Endothelial cell of umbilical vein (primary cell): ENCODE data around the gene FLT1. TPM values are rescaled to one million over a fixed set of nuclear protein-coding genes. Genes with fewer than 3 reads are reported as not detected.

ENCODE experiments used
- BruUV-seq: library from RNA; stranded (reverse); fragments of 400-500 nt; replicated peaks from 2 replicates; lab custom pipeline; 2021; lab: Mats Ljungman, UMichigan
- CTCF ChIA-PET: fragments of 300-600, 350-600 bp; sonication (Branson Sonifier 250); formaldehyde crosslinking; loops from one replicate; lab custom pipeline; 2021; ENCODE audit warnings: antibody characterized with exemption, inconsistent platforms; lab: Charles Lee
- POLR2A ChIA-PET: fragments of 300-600, 350-600 bp; sonication (Branson Sonifier 250); formaldehyde crosslinking; loops from one replicate; lab custom pipeline; 2021; ENCODE audit warnings: antibody characterized with exemption, inconsistent platforms; lab: Charles Lee
- DNase-seq: peaks from one replicate; pipeline ENCODE4 v3.0.0-alpha.2; 2011; ENCODE audit warnings: low read depth, low spot score
- FAIRE-seq: peaks from 2 replicates; lab custom pipeline; 2011; peaks lifted over from hg19 to GRCh38; lab: Jason Lieb, UNC
- H2AFZ ChIP-seq: 2 replicates; pipeline ENCODE4 v1.6.0; 2012; ENCODE audit warnings: low read depth, low read length, control low read depth, inconsistent platforms
- H3K27ac ChIP-seq: 2 replicates; pipeline ENCODE4 v1.5.1; 2011; ENCODE audit warnings: low read depth, mild to moderate bottlenecking, control low read depth, low read length, moderate library complexity; ENCODE audit not compliant: insufficient read depth
- H3K27me3 ChIP-seq, 2 experiments: 2 replicates each; pipeline versions ENCODE4 v1.6.0 to v1.6.1; 2011; ENCODE audit warnings: low read length in 2 of 2, mixed read lengths in 1 of 2; ENCODE audit not compliant: control insufficient read depth in 2 of 2, insufficient read depth in 2 of 2
- H3K36me3 ChIP-seq, 2 experiments: 2 replicates in 1 of 2; 3 replicates in 1 of 2; pipeline ENCODE4 v1.5.1; 2011; ENCODE audit warnings: low read length in 2 of 2, mild to moderate bottlenecking in 1 of 2, moderate library complexity in 1 of 2; ENCODE audit not compliant: control insufficient read depth in 2 of 2, insufficient read depth in 2 of 2; ENCODE audit errors: extremely low read depth in 1 of 2
- H3K4me1 ChIP-seq: 3 replicates; pipeline ENCODE4 v1.5.1; 2011; ENCODE audit warnings: mild to moderate bottlenecking, low read length; ENCODE audit not compliant: control insufficient read depth, insufficient read depth; ENCODE audit errors: extremely low read depth
- H3K4me2 ChIP-seq: 2 replicates; pipeline ENCODE4 v1.6.1; 2011; ENCODE audit warnings: low read length, control low read depth, mixed read lengths; ENCODE audit not compliant: insufficient read depth
- H3K4me3 ChIP-seq, 3 experiments: fragments of 200-600 bp in 1 of 3; sonication (generic), shearing (Covaris generic) in 1 of 3; replicated peaks in 1 of 3; 2 replicates each; pipeline ENCODE4 v1.5.1; 2011 to 2016; ENCODE audit warnings: control low read depth in 3 of 3, low read length in 3 of 3, mild to moderate bottlenecking in 2 of 3, inconsistent platforms in 1 of 3, low read depth in 1 of 3, moderate library complexity in 1 of 3; ENCODE audit not compliant: insufficient read depth in 1 of 3
- H3K79me2 ChIP-seq: 2 replicates; pipeline ENCODE4 v1.6.0; 2012; ENCODE audit warnings: low read length, inconsistent platforms; ENCODE audit not compliant: control insufficient read depth, insufficient read depth
- H3K9ac ChIP-seq: replicated peaks from 2 replicates; pipeline ENCODE3; 2011; ENCODE audit warnings: low read length, control low read depth; ENCODE audit not compliant: insufficient read depth; ENCODE audit errors: extremely low read depth
- H3K9me1 ChIP-seq: replicated peaks from 3 replicates; pipeline ENCODE4 v1.6.0; 2011; ENCODE audit warnings: mild to moderate bottlenecking, low read length; ENCODE audit not compliant: control insufficient read depth, insufficient read depth; ENCODE audit errors: extremely low read depth
- H3K9me3 ChIP-seq: replicated peaks from 2 replicates; pipeline ENCODE4 v1.5.1; 2012; ENCODE audit warnings: low read length, inconsistent platforms; ENCODE audit not compliant: control insufficient read depth, insufficient read depth
- H4K20me1 ChIP-seq: replicated peaks from 2 replicates; pipeline ENCODE3; 2011; ENCODE audit warnings: mild to moderate bottlenecking, low read length; ENCODE audit not compliant: control insufficient read depth, insufficient read depth; ENCODE audit errors: extremely low read depth
- CTCF ChIP-seq, 2 donors: IDR thresholded peaks; 1 replicate in 1 of 2; 2 replicates in 1 of 2; pipeline ENCODE4 v1.5.1; 2011; ENCODE audit warnings: low read length in 2 of 2, mild to moderate bottlenecking in 2 of 2, moderate library complexity in 2 of 2, control low read depth in 1 of 2, inconsistent platforms in 1 of 2, low read depth in 1 of 2; ENCODE audit not compliant: insufficient read depth in 1 of 2; ENCODE audit errors: extremely low read depth in 1 of 2
- FOS ChIP-seq: IDR thresholded peaks from 2 replicates; pipeline ENCODE4 v1.6.1; 2011; ENCODE audit warnings: mild to moderate bottlenecking, low read length, moderate library complexity, borderline replicate concordance; ENCODE audit not compliant: insufficient read depth
- GATA2 ChIP-seq: IDR thresholded peaks from 2 replicates; pipeline ENCODE4 v1.7.0; 2011; ENCODE audit warnings: low read depth, mild to moderate bottlenecking, moderate library complexity, mixed read lengths, low read length; ENCODE audit not compliant: insufficient read length, insufficient read depth
- dilution Hi-C: fragments of 300-500 bp; cut with MboI; formaldehyde crosslinking; loops from one replicate; pipeline ENCODE4 v1.15.0; 2019; ENCODE audit warnings: low sequenced_read_pairs; ENCODE audit not compliant: extremely low pct_ligation_motif_present
- intact Hi-C: fragments of 100-400 bp; cut with micrococcal nuclease; formaldehyde crosslinking; loops from one replicate; pipeline ENCODE4 v1.10.0; 2022
- polyA plus RNA-seq, 4 experiments: library from polyadenylated mRNA; depleted of rRNA in 3 of 4; stranded (reverse) in 3 of 4; unstranded in 1 of 4; fragments of >200 nt; gene quantifications; 2 replicates each; pipeline versions ENCODE4 v1.2.1 to v1.2.3, GENCODE V29; 2011 to 2012; ENCODE audit warnings: missing spikeins in 1 of 4
- total RNA-seq: library from RNA; stranded (reverse); gene quantifications from 2 replicates; pipeline ENCODE4 v1.2.3, GENCODE V29; 2021

Gene FLT1
- total and polyA plus RNA-seq, 2 donors (not counting 3 experiments of a cell fraction or from before 2014, with no cell fraction given) = 16.0 to 104 TPM

- peak; percentile 65 for DNase-seq
- ChIA-PET POLR2A (no interaction called here), CTCF (interaction anchor here (1.3 to 1.4 kb wide), 2 partner anchors 8 to 15 kb away, joined by 4 read pairs; no protein-coding TSS in a partner anchor)
These were observed 54.0 kb downstream of the FLT1 start for GRCh38 chr13:28440774-28441504.

More at GRCh38 chr13:28440774-28441504, 54.0 kb downstream of the FLT1 start:
- no peaks in the 10 kb centered on the region for H4K20me1 ChIP-seq
- H2AFZ ChIP-seq = no peak overlapping the region
- dilution Hi-C loops = no loop called here
- H3K9ac ChIP-seq = no peak overlapping the region
- peak; percentile 76 for FAIRE-seq
- H3K79me2 ChIP-seq = peaks cover 27% of the 10 kb centered on the region
- H3K36me3 ChIP-seq = peaks cover 2 to 15% of the 10 kb centered on the region in 2 experiments
- TF ChIP-seq FOS = peak; percentile 27
- no peak for TF ChIP-seq CTCF (IDR thresholded peaks at IDR 0.05; ENCODE audit: extremely low read depth in 1 of 2, insufficient read depth in 1 of 2, low read depth in 1 of 2, low read length in 2 of 2)
- TF ChIP-seq GATA2 = peak; percentile 81
- no peaks in the 10 kb centered on the region for H3K27me3 ChIP-seq
- BruUV-seq = no TSS peak
- no peak overlapping the region for H3K4me2 ChIP-seq
- H3K9me1 ChIP-seq = no peaks in the 10 kb centered on the region
- intact Hi-C loops = loop anchor here (1.0 to 2.0 kb wide), 2 partner anchors 11 to 50 kb away; no protein-coding TSS in a partner anchor
- no peak overlapping the region for H3K4me3 ChIP-seq
- H3K27ac ChIP-seq = peak overlapping the region; percentile 4
- H3K4me1 ChIP-seq = peaks cover 23% of the 10 kb centered on the region
- H3K9me3 ChIP-seq = no peaks in the 10 kb centered on the region
